Keratinocyte (primary cell): ENCODE data around the gene APOBR.

Source experiments
- CTCF ChIP-seq, 3 experiments: IDR thresholded peaks in 1 of 3; conservative IDR thresholded peaks in 1 of 3; optimal IDR thresholded peaks in 1 of 3; 2 replicates in 2 of 3; 3 replicates in 1 of 3; pipeline versions ENCODE3 to v1.5.1; 2011; ENCODE audit warnings: low read length in 3 of 3, mild to moderate bottlenecking in 3 of 3, moderate library complexity in 2 of 3, control low read depth in 1 of 3, inconsistent platforms in 1 of 3; ENCODE audit not compliant: insufficient read depth in 2 of 3; ENCODE audit errors: extremely low read depth in 1 of 3
- EZH2 ChIP-seq: IDR thresholded peaks from one replicate; pipeline ENCODE4 v1.6.1; 2012; ENCODE audit warnings: inconsistent platforms, mild to moderate bottlenecking, low read length, moderate library complexity

- no peak for TF ChIP-seq CTCF (optimal IDR thresholded peaks at IDR 0.05 in 1 of 3, IDR thresholded peaks at IDR 0.05 in 1 of 3, conservative IDR thresholded peaks at IDR 0.05 in 1 of 3; ENCODE audit: extremely low read depth in 1 of 3, insufficient read depth in 2 of 3, low read length in 3 of 3)
- no peak for TF ChIP-seq EZH2
Measured at GRCh38 chr16:28477311-28477920, 17.0 kb upstream of the APOBR start.
